ENCODE data around the gene BCLAF1. TPM values are rescaled to one million over a fixed set of nuclear protein-coding genes. Genes with fewer than 3 reads are reported as not detected.

BCLAF1 gene
- total RNA-seq, 1 experiment from 2014 or later, result 175 TPM

- POLR2A ChIA-PET, result no interaction called here
- H3K27ac Mint-ChIP-seq (ENCODE audit: low read depth, unreplicated experiment), result no peak overlapping the region
- no peak for DNase-seq (ENCODE audit: unreplicated experiment)
- H3K4me3 Mint-ChIP-seq (ENCODE audit: unreplicated experiment), result no peak overlapping the region
- no peak for TF ChIP-seq CTCF (IDR thresholded peaks at IDR 0.05; ENCODE audit: unreplicated experiment)
- intact Hi-C loops (cut with micrococcal nuclease), result no loop called here
- H3K9me3 Mint-ChIP-seq (ENCODE audit: unreplicated experiment), result no peaks in the 10 kb centered on the region
- H3K27me3 Mint-ChIP-seq (ENCODE audit: insufficient read depth, unreplicated experiment), result no peaks in the 10 kb centered on the region
- CTCF ChIA-PET, result interaction anchor here (0.6 kb wide), 1 partner anchor 38 kb away, joined by 3 read pairs; no protein-coding TSS in a partner anchor
- no peaks in the 10 kb centered on the region for H3K36me3 Mint-ChIP-seq (ENCODE audit: insufficient read depth, unreplicated experiment)
- H3K4me1 Mint-ChIP-seq (ENCODE audit: insufficient read depth, unreplicated experiment), result no peaks in the 10 kb centered on the region
- BruUV-seq (replicated peaks), result no TSS peak
Observed at GRCh38 chr6:136324686-136325380, 35.2 kb upstream of the BCLAF1 start.

- intact Hi-C loops (cut with micrococcal nuclease), result no loop called here
- Mint-ChIP-seq H3K27ac (ENCODE audit: low read depth, unreplicated experiment) (no peak overlapping the region), H3K9me3 (ENCODE audit: unreplicated experiment) (no peaks in the 10 kb centered on the region), H3K4me3 (ENCODE audit: unreplicated experiment) (no peak overlapping the region), H3K4me1 (ENCODE audit: insufficient read depth, unreplicated experiment) (no peaks in the 10 kb centered on the region), H3K36me3 (ENCODE audit: insufficient read depth, unreplicated experiment) (no peaks in the 10 kb centered on the region), H3K27me3 (ENCODE audit: insufficient read depth, unreplicated experiment) (no peaks in the 10 kb centered on the region)
- DNase-seq (ENCODE audit: unreplicated experiment), result no peak
- ChIA-PET CTCF (no interaction called here), POLR2A (interaction anchor here (0.6 to 2.8 kb wide), 3 partner anchors 19 to 500 kb away, joined by 3 to 16 read pairs (median 3); partner anchors contain the start of gene BCLAF1)
- TF ChIP-seq CTCF (IDR thresholded peaks at IDR 0.05; ENCODE audit: unreplicated experiment), result no peak
- no TSS peak for BruUV-seq (replicated peaks)
Observed at GRCh38 chr6:136323431-136324112, 33.9 kb upstream of the BCLAF1 start.

GRCh38 chr6:136319732-136320131 lies 30.1 kb upstream of the BCLAF1 start:
- Mint-ChIP-seq H3K4me1 (ENCODE audit: insufficient read depth, unreplicated experiment) (no peaks in the 10 kb centered on the region), H3K27me3 (ENCODE audit: insufficient read depth, unreplicated experiment) (no peaks in the 10 kb centered on the region), H3K36me3 (ENCODE audit: insufficient read depth, unreplicated experiment) (no peaks in the 10 kb centered on the region), H3K9me3 (ENCODE audit: unreplicated experiment) (no peaks in the 10 kb centered on the region), H3K27ac (ENCODE audit: low read depth, unreplicated experiment) (no peak overlapping the region), H3K4me3 (ENCODE audit: unreplicated experiment) (no peak overlapping the region)
- CTCF ChIA-PET, result interaction anchor here (0.6 to 1.0 kb wide), 5 partner anchors 11 to 835 kb away, joined by 3 to 6 read pairs (median 4); no protein-coding TSS in a partner anchor
- intact Hi-C loops (cut with micrococcal nuclease), result loop anchor here (5.0 kb wide), 2 partner anchors 787 to 867 kb away; no protein-coding TSS in a partner anchor
- no peak for TF ChIP-seq CTCF (IDR thresholded peaks at IDR 0.05; ENCODE audit: unreplicated experiment)
- POLR2A ChIA-PET, result interaction anchor here (0.9 to 3.8 kb wide), 2 partner anchors 30 to 35 kb away, joined by 3 to 19 read pairs; partner anchors contain the start of gene BCLAF1
- DNase-seq (ENCODE audit: unreplicated experiment), result no peak
- BruUV-seq (replicated peaks), result no TSS peak

GRCh38 chr6:136318676-136319075 lies 29.0 kb upstream of the BCLAF1 start:
- no TSS peak for BruUV-seq (replicated peaks)
- H3K4me3 Mint-ChIP-seq (ENCODE audit: unreplicated experiment), result no peak overlapping the region
- no peak for DNase-seq (ENCODE audit: unreplicated experiment)
- H3K4me1 Mint-ChIP-seq (ENCODE audit: insufficient read depth, unreplicated experiment), result no peaks in the 10 kb centered on the region
- H3K9me3 Mint-ChIP-seq (ENCODE audit: unreplicated experiment), result no peaks in the 10 kb centered on the region
- H3K27me3 Mint-ChIP-seq (ENCODE audit: insufficient read depth, unreplicated experiment), result no peaks in the 10 kb centered on the region
- ChIA-PET CTCF (interaction anchor here (0.6 to 2.7 kb wide), 17 partner anchors 10 to 868 kb away, joined by 3 to 16 read pairs (median 5); partner anchors contain the start of genes BCLAF1, MAP7 and MTFR2), POLR2A (interaction anchor here (0.6 to 3.8 kb wide), 5 partner anchors 11 to 75 kb away, joined by 3 to 19 read pairs (median 4); partner anchors contain the start of genes BCLAF1 and MTFR2)
- H3K27ac Mint-ChIP-seq (ENCODE audit: low read depth, unreplicated experiment), result no peak overlapping the region
- TF ChIP-seq CTCF (IDR thresholded peaks at IDR 0.05; ENCODE audit: unreplicated experiment), result no peak
- H3K36me3 Mint-ChIP-seq (ENCODE audit: insufficient read depth, unreplicated experiment), result no peaks in the 10 kb centered on the region
- intact Hi-C loops (cut with micrococcal nuclease), result loop anchor here (5.0 kb wide), 2 partner anchors 786 to 866 kb away; no protein-coding TSS in a partner anchor

All from MCF 10A (cell line).